ENCODE results near the gene MAP1LC3B2.

GRCh38 chr12:116516657-116517056 is 42.5 kb upstream of the MAP1LC3B2 start:
- TF ChIP-seq CTCF (IDR thresholded peaks at IDR 0.05) (no peak), POLR2AphosphoS5 (IDR thresholded peaks at IDR 0.05) (no peak)

All from upper lobe of left lung (tissue), 4 donors.